Kidney epithelial cell (primary cell): Measurements from ENCODE around the gene HSD17B8. TPM values are rescaled to one million over a fixed set of nuclear protein-coding genes. Genes with fewer than 3 reads are reported as not detected.

ENCODE experiments used
- DNase-seq: peaks from one replicate; pipeline ENCODE4 v3.0.0-alpha.2; 2010; ENCODE audit warnings: low read depth
- H3K27me3 ChIP-seq: 2 replicates; pipeline ENCODE4 v1.6.0; 2011; ENCODE audit warnings: low read length; ENCODE audit not compliant: control insufficient read depth, insufficient read depth
- H3K36me3 ChIP-seq: 2 replicates; pipeline ENCODE4 v1.5.1; 2011; ENCODE audit warnings: low read length; ENCODE audit not compliant: control insufficient read depth, insufficient read depth
- H3K4me3 ChIP-seq: 2 replicates; pipeline ENCODE4 v1.5.1; 2011; ENCODE audit warnings: low read depth, mild to moderate bottlenecking, control low read depth, low read length
- CTCF ChIP-seq: IDR thresholded peaks from 2 replicates; pipeline ENCODE4 v1.5.1; 2011; ENCODE audit warnings: mild to moderate bottlenecking, moderate library complexity, low read length, control low read depth, inconsistent platforms; ENCODE audit not compliant: insufficient read depth, poor library complexity, severe bottlenecking
- total RNA-seq: library from RNA; depleted of rRNA; stranded (reverse); fragments of >200 nt; gene quantifications from 2 replicates; pipeline ENCODE4 v1.2.3, GENCODE V29; 2015

Gene HSD17B8
- total RNA-seq, 1 donor from 2014 or later: 13.1 TPM

- Histone ChIP-seq H3K36me3 (no peaks in the 10 kb centered on the region), H3K4me3 (no peak overlapping the region), H3K27me3 (peaks cover 13% of the 10 kb centered on the region)
- no peak for TF ChIP-seq CTCF
- no peak for DNase-seq
Measured at GRCh38 chr6:33236328-33236727, 31.9 kb downstream of the HSD17B8 start.

- Histone ChIP-seq H3K4me3 (no peak overlapping the region), H3K27me3 (peaks cover 13% of the 10 kb centered on the region), H3K36me3 (no peaks in the 10 kb centered on the region)
- no peak for DNase-seq
- TF ChIP-seq CTCF: no peak
Measured at GRCh38 chr6:33236852-33237251, 32.4 kb downstream of the HSD17B8 start.

GRCh38 chr6:33237741-33238140, 33.3 kb downstream of the HSD17B8 start:
- no peaks in the 10 kb centered on the region for H3K36me3 ChIP-seq
- TF ChIP-seq CTCF: no peak

GRCh38 chr6:33241968-33242367, 37.5 kb downstream of the HSD17B8 start:
- Histone ChIP-seq H3K4me3 (no peak overlapping the region), H3K27me3 (peaks cover 2% of the 10 kb centered on the region), H3K36me3 (no peaks in the 10 kb centered on the region)
- no peak for DNase-seq
- no peak for TF ChIP-seq CTCF

More at GRCh38 chr6:33237741-33238140, 33.3 kb downstream of the HSD17B8 start:
- Histone ChIP-seq H3K4me3 (no peak overlapping the region), H3K27me3 (peaks cover 13% of the 10 kb centered on the region)
- DNase-seq: no peak

- no peak for TF ChIP-seq CTCF
- Histone ChIP-seq H3K4me3 (no peak overlapping the region), H3K27me3 (peaks cover 2% of the 10 kb centered on the region), H3K36me3 (no peaks in the 10 kb centered on the region)
- no peak for DNase-seq
Measured at GRCh38 chr6:33243476-33243875, 39.0 kb downstream of the HSD17B8 start.

GRCh38 chr6:33247977-33248642, 43.7 kb downstream of the HSD17B8 start:
- H3K4me3 ChIP-seq: peak overlapping the region; percentile 34
- H3K27me3 ChIP-seq: peaks cover 2% of the 10 kb centered on the region
- peak; percentile 93 for TF ChIP-seq CTCF
- DNase-seq: no peak
- H3K36me3 ChIP-seq: no peaks in the 10 kb centered on the region
